ENCODE data around the gene POLN. TPM values are rescaled to one million over a fixed set of nuclear protein-coding genes. Genes with fewer than 3 reads are reported as not detected.

Gene POLN
- total RNA-seq, 4 donors from 2014 or later = 3.3 to 9.6 (median 5.5) TPM

DNA sequence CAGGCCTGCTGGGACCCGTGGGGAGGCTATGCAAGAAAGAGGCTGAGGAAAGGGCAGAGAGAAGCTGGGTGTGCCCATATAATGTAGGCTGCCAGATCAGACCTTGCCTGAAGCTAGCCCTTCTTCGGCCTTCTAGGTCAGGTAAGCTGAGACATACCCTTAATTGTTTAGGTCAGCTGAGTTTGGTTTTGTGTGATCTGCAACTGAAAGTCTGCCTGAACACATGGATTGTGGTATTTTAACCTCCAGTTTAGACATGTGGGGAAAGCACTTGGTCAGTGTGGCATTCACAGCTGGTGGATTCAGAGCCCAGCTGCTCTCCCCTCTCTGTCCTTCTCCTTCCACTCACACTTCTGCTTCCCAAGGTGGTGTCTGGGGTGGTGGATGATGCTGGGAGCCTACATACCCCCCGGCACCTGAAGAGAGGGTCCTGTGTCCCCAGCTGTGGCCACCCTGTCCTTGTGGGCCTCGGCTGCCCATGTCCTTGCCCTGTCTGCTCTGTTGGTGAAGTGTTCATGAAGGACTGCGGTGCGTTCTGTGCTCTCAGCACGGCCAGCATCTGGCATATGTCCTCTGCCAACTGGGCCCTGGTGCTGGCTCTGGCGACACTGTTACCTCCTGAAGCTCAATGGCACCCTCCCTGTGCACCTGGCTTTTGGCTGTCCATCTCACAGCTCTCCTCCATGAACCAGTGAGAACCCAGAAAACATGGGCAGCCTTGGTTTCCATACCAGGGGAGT is 100.7 kb downstream of the POLN start:
- Histone ChIP-seq H3K36me3 (no peaks in the 10 kb centered on the region), H3K27ac (peak overlapping the region; percentile 53 to 88 (median 79)), H3K9me3 (peaks cover 0 to 10% (median 2%) of the 10 kb centered on the region in 4 donors), H3K4me3 (no peak overlapping the region), H3K27me3 (no peaks in the 10 kb centered on the region), H3K4me1 (peaks cover 0 to 27% (median 2%) of the 10 kb centered on the region in 4 donors)
- no peak for DNase-seq (ENCODE audit: low spot score in 2 of 2)
- TF ChIP-seq POLR2A (IDR thresholded peaks at IDR 0.05) (no peak), EP300 (IDR thresholded peaks at IDR 0.05) (no peak)
- TF ChIP-seq, protein P1, sequence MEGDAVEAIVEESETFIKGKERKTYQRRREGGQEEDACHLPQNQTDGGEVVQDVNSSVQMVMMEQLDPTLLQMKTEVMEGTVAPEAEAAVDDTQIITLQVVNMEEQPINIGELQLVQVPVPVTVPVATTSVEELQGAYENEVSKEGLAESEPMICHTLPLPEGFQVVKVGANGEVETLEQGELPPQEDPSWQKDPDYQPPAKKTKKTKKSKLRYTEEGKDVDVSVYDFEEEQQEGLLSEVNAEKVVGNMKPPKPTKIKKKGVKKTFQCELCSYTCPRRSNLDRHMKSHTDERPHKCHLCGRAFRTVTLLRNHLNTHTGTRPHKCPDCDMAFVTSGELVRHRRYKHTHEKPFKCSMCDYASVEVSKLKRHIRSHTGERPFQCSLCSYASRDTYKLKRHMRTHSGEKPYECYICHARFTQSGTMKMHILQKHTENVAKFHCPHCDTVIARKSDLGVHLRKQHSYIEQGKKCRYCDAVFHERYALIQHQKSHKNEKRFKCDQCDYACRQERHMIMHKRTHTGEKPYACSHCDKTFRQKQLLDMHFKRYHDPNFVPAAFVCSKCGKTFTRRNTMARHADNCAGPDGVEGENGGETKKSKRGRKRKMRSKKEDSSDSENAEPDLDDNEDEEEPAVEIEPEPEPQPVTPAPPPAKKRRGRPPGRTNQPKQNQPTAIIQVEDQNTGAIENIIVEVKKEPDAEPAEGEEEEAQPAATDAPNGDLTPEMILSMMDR (IDR thresholded peaks at IDR 0.05) = no peak
- WGBS, 2 donors = 72 to 81% methylated on average over 6 to 8 of the region's 8 CpGs

DNA sequence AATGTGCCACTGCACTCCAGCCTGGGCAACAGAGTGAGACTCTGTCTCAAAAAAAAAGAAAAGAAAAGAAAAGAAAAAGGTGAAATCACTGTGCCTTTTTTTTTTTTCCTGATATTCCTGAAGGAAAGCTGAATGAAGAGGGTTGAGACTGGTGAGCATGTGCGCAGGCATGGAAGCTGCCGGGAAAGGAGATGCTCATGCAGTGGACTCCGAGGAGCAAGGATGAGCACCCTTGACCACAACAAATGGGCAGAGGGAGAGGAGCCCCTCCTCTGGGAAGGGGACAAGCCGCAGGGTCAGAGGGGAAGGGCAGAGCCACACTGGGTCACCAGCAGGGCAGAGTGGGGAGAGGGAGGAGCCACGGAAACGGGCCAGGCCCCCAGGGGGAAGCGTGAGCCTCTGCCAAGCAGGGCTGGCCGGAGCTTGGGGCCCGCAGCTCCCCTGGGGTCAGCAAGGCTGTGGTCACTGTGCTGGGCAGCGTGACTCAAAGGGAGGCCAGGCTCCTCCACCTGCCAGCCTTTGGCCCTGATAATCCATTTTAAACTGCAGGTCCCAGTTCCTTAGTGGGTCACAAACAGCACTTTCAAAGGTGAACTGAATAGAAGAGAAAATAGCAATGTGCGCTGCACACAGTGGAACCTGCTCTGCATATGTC is 102.9 kb downstream of the POLN start:
- Histone ChIP-seq H3K27me3 (no peaks in the 10 kb centered on the region), H3K4me1 (peaks cover 0 to 27% (median 2%) of the 10 kb centered on the region in 4 donors), H3K27ac (no peak overlapping the region), H3K4me3 (no peak overlapping the region), H3K9me3 (peaks cover 0 to 7% (median 2%) of the 10 kb centered on the region in 4 donors), H3K36me3 (no peaks in the 10 kb centered on the region)
- WGBS, 2 donors = 42 to 43% methylated on average over 11 of the region's 11 CpGs
- no peak for DNase-seq (ENCODE audit: low spot score in 2 of 2)
- TF ChIP-seq, protein P1 (IDR thresholded peaks at IDR 0.05) = no peak
- TF ChIP-seq POLR2A (IDR thresholded peaks at IDR 0.05) (no peak), EP300 (IDR thresholded peaks at IDR 0.05) (no peak)

DNA sequence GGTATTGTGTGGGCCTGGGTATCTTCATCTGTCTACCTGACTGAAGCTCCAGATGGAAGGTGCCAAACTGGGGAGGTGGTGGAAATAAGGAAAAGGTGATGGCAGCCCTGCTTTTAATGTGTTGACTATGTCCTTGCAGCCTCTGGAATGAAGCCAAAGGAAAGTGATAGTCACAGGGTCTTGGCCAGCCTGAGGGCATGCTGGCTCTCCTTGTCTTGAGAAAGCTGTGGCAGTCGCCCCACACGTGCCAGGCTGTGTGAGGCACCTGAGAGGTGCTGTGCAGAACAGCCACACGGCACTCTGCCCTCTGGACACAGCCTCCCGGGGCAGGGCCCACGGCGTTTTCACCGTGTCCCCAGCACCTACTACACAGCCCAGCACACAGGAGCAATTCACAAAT is 105.2 kb downstream of the POLN start:
- DNase-seq (ENCODE audit: low spot score in 2 of 2) = no peak
- 81 to 87% methylated on average over 7 of the region's 7 CpGs for WGBS, 2 donors
- Histone ChIP-seq H3K36me3 (no peaks in the 10 kb centered on the region), H3K4me3 (no peak overlapping the region), H3K27me3 (no peaks in the 10 kb centered on the region), H3K27ac (no peak overlapping the region), H3K4me1 (peaks cover 0 to 21% (median 2%) of the 10 kb centered on the region in 4 donors), H3K9me3 (peaks cover 0 to 18% (median 2%) of the 10 kb centered on the region in 4 donors)
- TF ChIP-seq, protein P1 (IDR thresholded peaks at IDR 0.05) = no peak
- TF ChIP-seq EP300 (IDR thresholded peaks at IDR 0.05) (no peak), POLR2A (IDR thresholded peaks at IDR 0.05) (no peak)

DNA sequence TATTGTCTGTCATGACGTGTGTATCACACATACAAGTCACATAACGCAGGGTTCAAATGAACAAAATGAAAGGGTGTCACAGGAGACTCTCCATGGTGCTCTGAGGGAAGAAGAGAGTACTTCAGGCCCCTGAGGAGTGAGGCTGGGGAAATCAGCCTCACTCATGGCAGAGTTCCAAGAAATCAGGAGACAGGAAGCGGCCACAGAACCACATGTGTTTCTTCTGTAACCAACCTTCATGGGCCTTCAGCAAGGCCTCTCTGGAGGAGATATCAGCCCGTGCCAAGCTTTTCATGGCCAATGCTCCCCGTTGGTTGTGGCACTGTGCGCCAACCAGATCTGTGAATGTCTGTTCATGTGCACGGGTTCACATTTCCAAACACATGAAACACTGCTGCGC is 106.8 kb downstream of the POLN start:
- no peak for DNase-seq (ENCODE audit: low spot score in 2 of 2)
- WGBS, 2 donors = 46 to 47% methylated on average over 5 to 8 of the region's 8 CpGs
- no peaks in the 10 kb centered on the region for H3K36me3 ChIP-seq
- H3K4me3 ChIP-seq = no peak overlapping the region
- TF ChIP-seq POLR2A (IDR thresholded peaks at IDR 0.05) (no peak), EP300 (IDR thresholded peaks at IDR 0.05) (no peak)
- TF ChIP-seq, protein P1 (IDR thresholded peaks at IDR 0.05) = no peak
- no peak overlapping the region for H3K27ac ChIP-seq
- H3K4me1 ChIP-seq = peaks cover 0 to 8% (median 0%) of the 10 kb centered on the region in 4 donors
- no peaks in the 10 kb centered on the region for H3K27me3 ChIP-seq
- H3K9me3 ChIP-seq = peaks cover 0 to 24% (median 2%) of the 10 kb centered on the region in 4 donors

DNA sequence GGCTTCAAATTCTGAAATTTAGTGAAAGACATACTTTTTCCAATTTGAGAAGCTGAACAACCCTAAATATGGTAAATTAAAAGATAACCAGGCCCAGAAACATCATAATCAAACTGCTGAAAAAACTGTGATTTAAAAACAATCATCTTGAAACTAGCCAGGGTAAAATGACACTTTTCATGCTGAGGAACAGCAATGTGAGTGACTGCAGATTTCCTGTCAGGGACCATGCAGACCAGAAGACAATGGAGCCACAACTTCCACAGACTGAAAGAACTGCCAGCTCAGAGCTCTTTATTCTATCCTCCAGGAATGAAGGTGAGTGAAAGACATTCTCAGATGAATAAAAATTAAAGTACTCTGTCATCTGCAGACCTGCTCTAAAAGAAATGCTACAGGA is 109.5 kb downstream of the POLN start:
- H3K4me3 ChIP-seq = no peak overlapping the region
- H3K9me3 ChIP-seq = peaks cover 0 to 24% (median 2%) of the 10 kb centered on the region in 4 donors
- H3K27me3 ChIP-seq = no peaks in the 10 kb centered on the region
- H3K36me3 ChIP-seq = peaks cover 0 to under 1% (median 0%) of the 10 kb centered on the region in 3 donors
- DNase-seq (ENCODE audit: low spot score in 2 of 2) = no peak
- no peaks in the 10 kb centered on the region for H3K4me1 ChIP-seq
- H3K27ac ChIP-seq = no peak overlapping the region
- TF ChIP-seq POLR2A (IDR thresholded peaks at IDR 0.05) (no peak), EP300 (IDR thresholded peaks at IDR 0.05) (no peak)
- TF ChIP-seq, protein P1 (IDR thresholded peaks at IDR 0.05) = no peak

All from tibial nerve (tissue), 4 donors.